Measurements from ENCODE around the gene AMOTL1.

The AMOTL1 gene

GRCh38 chr11:94740083-94741021 is 27.8 kb upstream of the AMOTL1 start:
- Histone ChIP-seq H3K27me3 (ENCODE audit: control insufficient read depth in 1 of 2, insufficient read depth in 1 of 2, low read length in 2 of 2) (no peaks in the 10 kb centered on the region), H2BK120ac (ENCODE audit: low read depth, low read length) (peak overlapping the region; percentile 57), H3K4me3 (ENCODE audit: insufficient read depth in 1 of 2, low read depth in 1 of 2, low read length in 2 of 2) (peak overlapping the region; percentile 58 to 87), H3K27ac (ENCODE audit: low read length, poor library complexity, severe bottlenecking) (no peak overlapping the region), H4K8ac (ENCODE audit: low read length) (peak overlapping the region; percentile 79), H3K4ac (ENCODE audit: low read depth in 1 of 2, low read length in 2 of 2) (peak overlapping the region; percentile 43 to 69), H2BK12ac (ENCODE audit: low read length in 2 of 2) (no peak overlapping the region), H2AK5ac (ENCODE audit: low read length, severe bottlenecking) (peak overlapping the region; percentile 53), H3K4me1 (ENCODE audit: control insufficient read depth, insufficient read depth, low read depth, low read length) (peaks cover 25% of the 10 kb centered on the region), H3K18ac (ENCODE audit: low read depth in 1 of 2, low read length in 2 of 2) (peak overlapping the region in 1 of 2 experiments; percentile 21), H3K9ac (ENCODE audit: low read length) (peak overlapping the region; percentile 86), H3K9me3 (ENCODE audit: control insufficient read depth, low read length) (no peaks in the 10 kb centered on the region), H3K14ac (ENCODE audit: low read length in 2 of 2) (no peak overlapping the region), H3K23ac (ENCODE audit: low read length in 2 of 2) (peak overlapping the region in 1 of 2 experiments; percentile 81), H2BK15ac (ENCODE audit: low read depth, poor library complexity, severe bottlenecking) (peak overlapping the region; percentile 46), H3K36me3 (ENCODE audit: control insufficient read depth in 1 of 2, insufficient read depth in 2 of 2, low read depth in 1 of 2, low read length in 2 of 2) (no peaks in the 10 kb centered on the region), H2BK5ac (ENCODE audit: low read depth, low read length, poor library complexity, severe bottlenecking) (no peak overlapping the region), H3K79me1 (replicated peaks; ENCODE audit: low read length, poor library complexity, severe bottlenecking) (no peaks in the 10 kb centered on the region), H4K91ac (ENCODE audit: low read length) (no peak overlapping the region), H2AFZ (ENCODE audit: low read depth, low read length) (peak overlapping the region; percentile 47), H3K4me2 (ENCODE audit: low read length, poor library complexity, severe bottlenecking) (peak overlapping the region; percentile 100)
- peak; percentile 32 for DNase-seq
- WGBS, result 1% methylated on average over 81 of the region's 82 CpGs

- Histone ChIP-seq H3K36me3 (ENCODE audit: control insufficient read depth in 1 of 2, insufficient read depth in 2 of 2, low read depth in 1 of 2, low read length in 2 of 2) (no peaks in the 10 kb centered on the region), H3K23ac (ENCODE audit: low read length in 2 of 2) (peak overlapping the region in 1 of 2 experiments; percentile 63), H2AK5ac (ENCODE audit: low read length, severe bottlenecking) (no peak overlapping the region), H3K9ac (ENCODE audit: low read length) (peak overlapping the region; percentile 86), H3K14ac (ENCODE audit: low read length in 2 of 2) (peak overlapping the region in 1 of 2 experiments; percentile 66), H3K4me3 (ENCODE audit: insufficient read depth in 1 of 2, low read depth in 1 of 2, low read length in 2 of 2) (peak overlapping the region; percentile 58 to 87), H3K18ac (ENCODE audit: low read depth in 1 of 2, low read length in 2 of 2) (peak overlapping the region; percentile 23 to 88), H2BK5ac (ENCODE audit: low read depth, low read length, poor library complexity, severe bottlenecking) (no peak overlapping the region), H3K4me1 (ENCODE audit: control insufficient read depth, insufficient read depth, low read depth, low read length) (peaks cover 22% of the 10 kb centered on the region), H3K79me1 (replicated peaks; ENCODE audit: low read length, poor library complexity, severe bottlenecking) (no peaks in the 10 kb centered on the region), H3K4me2 (ENCODE audit: low read length, poor library complexity, severe bottlenecking) (peak overlapping the region; percentile 100), H2AFZ (ENCODE audit: low read depth, low read length) (peak overlapping the region; percentile 43), H3K27ac (ENCODE audit: low read length, poor library complexity, severe bottlenecking) (no peak overlapping the region), H2BK120ac (ENCODE audit: low read depth, low read length) (peak overlapping the region; percentile 43), H4K91ac (ENCODE audit: low read length) (peak overlapping the region; percentile 83), H3K9me3 (ENCODE audit: control insufficient read depth, low read length) (no peaks in the 10 kb centered on the region), H4K8ac (ENCODE audit: low read length) (peak overlapping the region; percentile 79), H3K27me3 (ENCODE audit: control insufficient read depth in 1 of 2, insufficient read depth in 1 of 2, low read length in 2 of 2) (no peaks in the 10 kb centered on the region), H2BK12ac (ENCODE audit: low read length in 2 of 2) (peak overlapping the region in 1 of 2 experiments; percentile 87), H3K4ac (ENCODE audit: low read depth in 1 of 2, low read length in 2 of 2) (peak overlapping the region; percentile 9 to 43), H2BK15ac (ENCODE audit: low read depth, poor library complexity, severe bottlenecking) (peak overlapping the region; percentile 46)
- DNase-seq, result peak; percentile 77
- 2% methylated on average over 27 of the region's 35 CpGs for WGBS
Observed at GRCh38 chr11:94741022-94741679, 27.0 kb upstream of the AMOTL1 start.

GRCh38 chr11:94742665-94743064 is 25.5 kb upstream of the AMOTL1 start:
- H3K4me2 ChIP-seq (ENCODE audit: low read length, poor library complexity, severe bottlenecking), result no peak overlapping the region
- no peaks in the 10 kb centered on the region for H3K9me3 ChIP-seq (ENCODE audit: control insufficient read depth, low read length)
- H4K8ac ChIP-seq (ENCODE audit: low read length), result no peak overlapping the region
- no peak overlapping the region for H3K4me3 ChIP-seq (ENCODE audit: insufficient read depth in 1 of 2, low read depth in 1 of 2, low read length in 2 of 2)
- H3K14ac ChIP-seq (ENCODE audit: low read length in 2 of 2), result no peak overlapping the region
- H3K4ac ChIP-seq (ENCODE audit: low read depth in 1 of 2, low read length in 2 of 2), result no peak overlapping the region
- WGBS, result 92% methylated on average over 1 of the region's 2 CpGs
- no peak overlapping the region for H2BK12ac ChIP-seq (ENCODE audit: low read length in 2 of 2)
- H2BK5ac ChIP-seq (ENCODE audit: low read depth, low read length, poor library complexity, severe bottlenecking), result no peak overlapping the region
- H3K27ac ChIP-seq (ENCODE audit: low read length, poor library complexity, severe bottlenecking), result no peak overlapping the region
- H3K27me3 ChIP-seq (ENCODE audit: control insufficient read depth in 1 of 2, insufficient read depth in 1 of 2, low read length in 2 of 2), result no peaks in the 10 kb centered on the region
- H3K4me1 ChIP-seq (ENCODE audit: control insufficient read depth, insufficient read depth, low read depth, low read length), result peaks cover 21% of the 10 kb centered on the region
- H3K23ac ChIP-seq (ENCODE audit: low read length in 2 of 2), result no peak overlapping the region
- H2AFZ ChIP-seq (ENCODE audit: low read depth, low read length), result no peak overlapping the region
- no peak overlapping the region for H2AK5ac ChIP-seq (ENCODE audit: low read length, severe bottlenecking)
- no peaks in the 10 kb centered on the region for H3K36me3 ChIP-seq (ENCODE audit: control insufficient read depth in 1 of 2, insufficient read depth in 2 of 2, low read depth in 1 of 2, low read length in 2 of 2)
- H2BK120ac ChIP-seq (ENCODE audit: low read depth, low read length), result no peak overlapping the region
- no peak overlapping the region for H3K9ac ChIP-seq (ENCODE audit: low read length)
- H3K18ac ChIP-seq (ENCODE audit: low read depth in 1 of 2, low read length in 2 of 2), result no peak overlapping the region
- H2BK15ac ChIP-seq (ENCODE audit: low read depth, poor library complexity, severe bottlenecking), result no peak overlapping the region
- DNase-seq, result no peak
- no peaks in the 10 kb centered on the region for H3K79me1 ChIP-seq (replicated peaks; ENCODE audit: low read length, poor library complexity, severe bottlenecking)
- no peak overlapping the region for H4K91ac ChIP-seq (ENCODE audit: low read length)

- Histone ChIP-seq H2BK15ac (ENCODE audit: low read depth, poor library complexity, severe bottlenecking) (no peak overlapping the region), H3K4me3 (ENCODE audit: insufficient read depth in 1 of 2, low read depth in 1 of 2, low read length in 2 of 2) (no peak overlapping the region), H3K79me1 (replicated peaks; ENCODE audit: low read length, poor library complexity, severe bottlenecking) (no peaks in the 10 kb centered on the region), H4K8ac (ENCODE audit: low read length) (no peak overlapping the region), H2BK12ac (ENCODE audit: low read length in 2 of 2) (no peak overlapping the region), H3K9ac (ENCODE audit: low read length) (no peak overlapping the region), H2BK5ac (ENCODE audit: low read depth, low read length, poor library complexity, severe bottlenecking) (no peak overlapping the region), H2AK5ac (ENCODE audit: low read length, severe bottlenecking) (no peak overlapping the region), H4K91ac (ENCODE audit: low read length) (no peak overlapping the region), H3K27me3 (ENCODE audit: control insufficient read depth in 1 of 2, insufficient read depth in 1 of 2, low read length in 2 of 2) (no peaks in the 10 kb centered on the region), H3K27ac (ENCODE audit: low read length, poor library complexity, severe bottlenecking) (no peak overlapping the region), H2AFZ (ENCODE audit: low read depth, low read length) (no peak overlapping the region), H3K4me1 (ENCODE audit: control insufficient read depth, insufficient read depth, low read depth, low read length) (peaks cover 4% of the 10 kb centered on the region), H2BK120ac (ENCODE audit: low read depth, low read length) (no peak overlapping the region), H3K18ac (ENCODE audit: low read depth in 1 of 2, low read length in 2 of 2) (no peak overlapping the region), H3K4ac (ENCODE audit: low read depth in 1 of 2, low read length in 2 of 2) (no peak overlapping the region), H3K4me2 (ENCODE audit: low read length, poor library complexity, severe bottlenecking) (no peak overlapping the region), H3K23ac (ENCODE audit: low read length in 2 of 2) (no peak overlapping the region), H3K14ac (ENCODE audit: low read length in 2 of 2) (no peak overlapping the region), H3K9me3 (ENCODE audit: control insufficient read depth, low read length) (no peaks in the 10 kb centered on the region), H3K36me3 (ENCODE audit: control insufficient read depth in 1 of 2, insufficient read depth in 2 of 2, low read depth in 1 of 2, low read length in 2 of 2) (no peaks in the 10 kb centered on the region)
- DNase-seq, result no peak
- 71% methylated on average over 1 of the region's 3 CpGs for WGBS
Observed at GRCh38 chr11:94746721-94747120, 21.4 kb upstream of the AMOTL1 start.
